ENCODE measurements around the gene ULK4.
"Not testable (repeated sequence)": the region's sequence is repeated elsewhere in the genome, so short reads cannot be mapped to it uniquely, and the experiment has no call there.

Gene ULK4

DNA sequence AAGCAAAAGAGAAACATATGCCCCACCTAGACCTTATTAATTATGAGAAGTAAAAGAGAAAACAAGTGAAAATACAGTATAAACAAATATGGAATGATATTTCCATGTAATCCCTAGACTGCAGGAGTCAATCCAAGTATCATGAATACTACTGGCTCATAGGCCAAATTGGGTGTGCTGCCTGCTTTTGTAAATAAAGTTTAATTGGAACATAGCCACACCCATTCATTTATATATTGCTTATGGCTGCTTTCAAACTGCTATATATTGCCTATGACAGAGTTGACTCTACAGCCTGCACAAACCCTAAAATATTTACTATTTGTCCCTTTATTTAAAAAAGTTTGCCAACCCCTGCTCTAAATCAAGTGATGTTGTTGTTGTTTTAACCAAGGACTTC is 5.3 kb downstream of the ULK4 start:
- no peak for DNase-seq

DNA sequence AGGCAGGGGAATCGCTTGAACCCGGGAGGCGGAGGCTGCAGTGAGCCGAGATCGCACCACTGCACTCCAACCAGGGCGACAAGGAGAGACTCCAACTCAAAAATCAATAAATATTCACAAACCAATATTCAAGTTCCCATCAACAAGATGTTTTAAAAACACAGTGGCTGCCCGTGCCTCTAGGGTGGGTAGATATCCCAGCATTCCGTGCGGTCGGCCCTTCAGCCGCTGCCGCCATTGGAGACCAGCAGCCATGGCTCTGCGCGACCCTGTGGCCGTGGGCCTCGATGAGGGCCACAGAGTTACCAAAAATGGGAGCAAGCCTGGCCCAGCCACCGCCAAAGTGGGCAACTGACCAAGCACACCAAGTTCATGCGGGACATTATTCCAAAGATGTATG is 6.7 kb downstream of the ULK4 start:
- no peak for DNase-seq

DNA sequence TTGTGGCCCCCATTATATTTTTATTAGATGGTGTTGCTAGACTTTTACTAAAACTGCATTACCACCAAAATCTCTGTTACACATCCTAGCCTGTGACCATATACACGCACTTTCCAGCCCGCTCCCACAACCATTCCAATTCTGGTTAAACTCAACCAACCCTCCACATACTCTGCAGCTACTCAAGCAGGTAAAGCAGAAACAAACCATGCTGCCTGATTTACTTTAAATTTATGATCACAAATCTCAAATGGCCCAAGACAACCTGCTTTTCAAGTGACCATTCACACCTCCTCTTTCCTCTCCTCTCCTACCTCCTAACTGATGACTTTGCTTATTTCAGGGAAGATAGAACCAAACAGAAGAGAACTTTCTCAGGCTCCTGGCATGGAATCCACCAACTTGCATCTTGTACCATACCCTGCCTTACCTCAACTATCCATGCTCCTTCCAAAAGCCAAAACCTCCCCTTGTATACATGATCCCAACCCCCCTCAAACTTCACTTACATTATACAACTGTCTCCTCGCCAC is 18.5 kb downstream of the ULK4 start:
- no peak for DNase-seq

DNA sequence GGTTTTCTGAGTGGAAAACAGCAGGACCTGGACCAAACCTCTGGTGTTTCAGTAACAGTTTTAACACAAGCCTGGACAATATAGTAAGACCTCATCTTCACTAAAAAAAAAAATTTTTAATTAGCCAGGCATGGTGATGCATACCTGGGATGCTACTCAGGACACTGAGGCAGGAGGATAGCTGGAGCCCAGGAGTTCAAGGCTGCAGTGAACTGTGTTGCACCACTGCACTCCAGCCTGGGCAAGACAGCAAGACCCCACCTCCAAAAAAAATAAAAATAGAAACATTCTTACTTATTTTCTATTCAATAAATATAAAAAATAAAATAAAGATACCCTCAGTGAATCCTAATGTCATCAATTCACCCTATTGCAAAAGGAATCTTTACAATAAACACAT is 21.5 kb downstream of the ULK4 start:
- no peak for DNase-seq

DNA sequence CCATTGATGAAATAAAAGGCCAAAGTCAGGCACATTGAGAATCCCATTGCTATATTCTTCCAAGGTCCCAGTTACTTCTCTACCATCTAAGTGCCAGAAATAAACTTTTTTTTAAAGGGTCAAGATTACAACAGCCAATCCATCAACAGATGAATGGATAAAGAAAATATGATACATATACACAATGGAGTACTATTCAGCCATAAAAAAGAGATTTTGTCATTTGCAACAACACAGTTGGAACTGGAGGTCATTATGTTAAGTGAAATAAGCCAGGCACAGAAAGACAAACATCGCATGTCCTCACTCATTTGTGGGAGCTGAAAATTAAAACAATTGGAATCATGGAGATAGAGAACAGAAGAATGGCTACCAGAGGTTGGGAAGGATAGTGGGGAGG is 25.5 kb downstream of the ULK4 start:
- no peak for DNase-seq

DNA sequence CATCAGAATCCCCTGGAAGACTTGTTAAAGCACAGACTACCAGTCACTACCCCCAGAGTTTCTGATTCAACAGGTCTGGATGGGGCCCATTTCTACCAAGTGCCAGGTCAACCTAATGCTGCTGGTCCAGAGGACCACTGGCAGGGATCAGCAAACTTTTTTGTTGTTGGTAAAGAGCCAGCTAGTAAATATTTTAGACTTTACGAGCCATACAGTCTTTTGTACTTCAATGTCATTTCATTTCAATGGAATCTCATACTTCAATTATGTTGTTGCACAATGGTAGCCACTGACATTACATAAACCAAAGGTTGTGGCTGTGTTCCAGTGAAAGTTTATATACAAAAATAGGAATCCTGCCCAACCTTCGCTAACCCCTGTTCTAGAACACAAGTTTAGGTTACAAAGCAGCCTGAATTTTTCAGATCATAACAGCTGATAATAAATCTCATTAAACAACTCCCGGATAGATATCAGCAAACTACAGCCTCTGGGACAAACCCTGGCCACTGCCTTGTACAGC is 28.7 kb downstream of the ULK4 start:
- DNase-seq, result no peak

DNA sequence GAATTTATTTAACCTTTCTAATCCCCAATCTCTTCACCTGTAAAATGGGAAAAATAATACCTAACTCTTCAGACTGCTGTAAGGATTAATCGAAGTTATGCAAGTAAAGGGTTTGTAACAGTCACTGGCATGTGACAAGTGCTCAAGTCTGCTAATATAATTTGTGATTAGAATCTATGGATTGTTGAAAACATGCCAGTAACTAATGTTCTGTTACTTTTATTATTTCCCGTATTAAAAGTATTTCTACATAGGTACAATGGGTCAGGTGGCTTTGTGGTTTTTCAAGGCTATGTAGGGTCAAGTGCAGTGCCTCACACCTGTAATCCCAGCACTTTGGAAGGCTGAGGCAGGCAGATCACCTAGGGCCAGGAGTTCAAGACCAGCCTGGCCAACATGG is 29.4 kb downstream of the ULK4 start:
- DNase-seq, result no peak

DNA sequence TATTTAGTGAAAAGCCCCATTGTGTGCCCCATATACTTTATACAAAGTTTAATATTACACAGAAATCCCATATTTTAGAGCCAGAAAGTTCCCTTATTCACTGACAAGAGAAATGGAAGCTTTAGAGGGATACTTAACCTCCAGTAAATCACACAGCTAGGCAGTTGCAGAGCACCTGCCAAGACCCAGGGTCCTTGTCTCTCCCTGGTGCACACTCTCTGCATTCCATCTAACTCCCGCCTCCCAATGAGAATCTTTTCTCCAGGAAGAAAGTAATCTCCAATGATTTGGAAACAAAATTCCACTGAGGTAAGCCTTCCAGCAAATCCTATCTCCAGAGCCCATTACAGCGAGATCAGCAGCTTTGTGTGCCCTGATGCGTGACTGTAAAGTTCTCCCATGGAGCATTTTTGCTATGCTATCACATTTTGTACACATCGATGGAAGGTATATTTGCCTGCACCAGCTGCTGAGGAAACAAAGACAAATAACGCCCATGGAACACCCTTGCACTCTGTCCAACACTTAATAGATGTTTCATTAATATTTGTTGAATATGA is 41.4 kb downstream of the ULK4 start:
- DNase-seq, result no peak

DNA sequence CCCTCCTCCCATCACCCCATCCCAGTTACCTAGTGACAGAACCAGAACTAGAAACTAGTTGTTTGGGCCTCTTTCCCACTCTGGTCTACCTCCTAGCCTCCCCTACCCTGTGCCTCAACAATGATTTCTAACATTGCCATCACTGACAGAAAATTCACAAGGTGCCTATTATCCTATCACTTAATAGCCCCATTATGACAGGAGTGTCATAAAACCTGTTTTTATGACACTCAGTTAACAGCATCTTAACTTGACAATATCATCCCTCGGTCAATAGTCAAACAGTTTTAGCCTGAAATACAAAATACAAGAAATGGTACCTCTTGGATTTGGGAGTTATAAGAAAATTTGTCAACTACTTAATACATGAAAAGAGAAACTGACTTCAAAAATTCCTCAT is 46.5 kb downstream of the ULK4 start:
- no peak for DNase-seq

DNA sequence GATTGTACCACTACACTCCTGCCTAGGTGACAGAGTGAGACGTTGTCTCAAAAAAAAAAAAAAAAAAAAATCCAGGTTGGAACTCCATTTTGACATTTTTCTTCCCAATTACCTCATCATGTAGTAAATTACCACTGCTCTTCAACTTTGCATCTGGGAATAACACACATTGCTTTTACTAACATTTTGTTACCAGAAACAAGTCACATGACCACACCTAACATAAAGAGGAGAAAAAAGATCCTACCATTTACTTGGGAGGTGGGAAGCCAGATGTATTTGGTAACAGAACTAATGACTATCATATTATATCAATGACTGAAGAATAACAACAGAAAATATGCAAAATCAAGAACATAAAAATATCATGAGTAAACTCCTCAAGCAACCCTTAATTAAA is 49.6 kb downstream of the ULK4 start:
- DNase-seq, result no peak

DNA sequence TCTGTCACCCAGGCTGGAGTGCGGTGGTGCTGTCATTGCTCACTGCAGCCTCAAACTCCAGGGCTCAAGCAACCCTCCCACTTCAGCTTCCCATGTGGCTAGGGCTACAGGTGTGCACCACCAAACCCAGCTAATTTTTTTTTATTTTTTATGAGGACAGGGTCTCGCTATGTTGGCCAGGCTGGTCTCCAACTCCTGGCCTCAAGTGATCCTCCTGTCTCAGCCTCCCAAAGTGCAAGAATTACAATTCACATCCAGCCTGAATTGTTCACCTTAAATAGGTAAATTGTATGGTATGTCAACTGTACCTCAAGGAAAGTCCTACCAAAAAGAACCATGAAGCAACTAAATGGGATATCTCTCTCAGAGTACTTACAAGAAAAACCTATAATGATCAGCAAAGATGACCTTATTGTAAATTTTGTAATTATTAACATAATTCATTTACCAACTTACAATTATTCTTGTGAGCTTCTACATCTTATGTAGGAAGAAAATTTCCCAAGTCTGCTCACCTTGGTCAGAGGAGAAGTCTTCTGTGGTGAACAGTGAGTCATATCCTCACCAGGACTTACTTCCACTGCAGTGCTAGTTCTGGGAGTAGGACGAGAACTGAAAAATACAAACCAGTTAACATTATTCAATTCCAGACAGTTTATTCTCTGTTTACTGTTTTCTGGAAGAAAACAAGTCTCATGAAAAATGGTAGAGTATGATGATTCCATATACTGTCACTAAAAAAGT is 54.4 kb downstream of the ULK4 start:
- DNase-seq, result peak in 1 of 2 experiments; percentile 6

DNA sequence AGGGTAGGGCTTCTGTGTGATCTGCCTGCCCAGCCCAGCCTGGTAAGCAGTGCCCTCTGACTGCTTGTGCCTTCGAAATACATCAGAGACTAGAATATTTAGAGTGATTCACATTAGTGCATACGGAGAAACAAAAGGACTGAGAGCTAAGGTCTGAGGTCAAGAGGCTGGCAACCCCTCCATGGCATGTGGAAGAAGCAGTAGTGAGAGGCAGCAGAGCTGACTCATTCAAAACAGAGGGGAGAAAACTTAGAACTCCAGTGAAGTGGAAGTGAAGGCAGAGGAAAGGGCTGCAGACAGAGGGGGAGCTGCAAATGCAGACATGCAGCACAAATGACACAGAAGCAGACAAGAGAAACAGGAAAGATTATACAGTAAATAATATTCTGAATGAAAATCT is 61.6 kb downstream of the ULK4 start:
- peak in 1 of 2 experiments; percentile 24 for DNase-seq

DNA sequence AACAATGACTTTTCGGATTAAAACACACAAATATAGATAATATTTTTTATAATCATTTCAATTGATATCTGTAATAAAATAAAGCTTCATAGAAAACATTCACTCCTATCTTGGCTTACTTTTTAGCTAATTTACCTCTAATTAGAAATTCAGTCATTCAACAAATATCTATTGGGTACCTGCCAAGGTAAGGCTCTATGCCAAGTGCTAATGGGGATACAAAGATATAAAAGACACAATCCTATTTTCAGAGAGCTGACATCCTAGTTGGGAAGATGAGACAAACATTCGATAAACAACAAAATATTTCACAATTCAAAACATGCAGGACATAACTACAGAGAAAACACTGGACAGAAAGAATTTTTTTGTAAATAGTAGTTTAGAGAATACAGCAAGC is 63.3 kb downstream of the ULK4 start:
- DNase-seq, result no peak

DNA sequence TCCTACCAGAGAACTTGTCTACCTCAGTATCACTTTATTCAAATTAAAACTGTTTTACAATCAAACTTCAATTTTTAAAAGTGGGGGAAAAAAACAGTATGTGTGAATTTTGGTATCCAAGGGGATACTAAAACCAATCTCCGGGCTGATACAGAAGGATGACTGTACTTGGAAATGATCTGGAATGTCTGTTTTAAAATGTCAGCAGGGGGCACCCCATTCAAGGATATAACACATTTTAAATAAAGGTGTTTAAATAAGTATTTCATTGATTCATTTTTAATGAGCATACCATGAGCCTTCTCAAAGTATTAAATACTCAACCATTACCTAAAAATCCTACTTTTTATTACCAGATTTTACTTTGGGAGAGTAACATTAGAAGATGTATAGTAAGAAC is 67.9 kb downstream of the ULK4 start:
- peak; percentile 57 to 66 for DNase-seq

DNA sequence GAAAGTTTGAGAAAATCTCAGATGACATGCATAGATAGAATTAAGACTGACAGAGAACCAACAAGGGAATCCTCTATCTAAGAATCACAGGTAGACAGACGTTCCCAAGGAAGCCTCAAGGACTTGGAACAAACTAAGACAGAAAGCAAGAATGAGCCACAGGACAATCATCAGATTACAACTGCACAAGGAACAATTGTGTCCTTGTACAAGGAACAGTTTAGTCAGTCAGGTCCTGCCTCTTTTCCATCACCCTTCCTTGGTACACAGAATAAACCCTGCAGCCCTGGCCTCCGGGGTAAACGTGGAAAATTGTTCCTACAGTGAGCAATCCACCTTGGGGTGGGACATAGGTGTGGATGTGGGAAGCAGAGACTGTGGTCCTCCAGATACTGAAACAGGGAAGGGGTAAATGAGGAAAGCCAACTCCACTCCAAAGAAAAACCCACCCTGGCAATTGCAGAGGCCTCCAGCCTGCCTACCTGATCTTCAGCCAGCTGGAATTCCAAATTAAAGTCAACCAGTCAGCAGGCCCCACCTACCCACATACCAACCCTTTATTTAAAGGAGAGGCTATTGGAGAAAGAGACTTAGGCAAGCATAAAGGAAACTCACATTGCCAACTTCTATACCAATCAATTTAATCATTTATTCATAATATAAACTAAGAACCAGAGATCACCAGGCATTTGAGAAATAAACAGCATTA is 73.4 kb downstream of the ULK4 start:
- DNase-seq, result no peak

DNA sequence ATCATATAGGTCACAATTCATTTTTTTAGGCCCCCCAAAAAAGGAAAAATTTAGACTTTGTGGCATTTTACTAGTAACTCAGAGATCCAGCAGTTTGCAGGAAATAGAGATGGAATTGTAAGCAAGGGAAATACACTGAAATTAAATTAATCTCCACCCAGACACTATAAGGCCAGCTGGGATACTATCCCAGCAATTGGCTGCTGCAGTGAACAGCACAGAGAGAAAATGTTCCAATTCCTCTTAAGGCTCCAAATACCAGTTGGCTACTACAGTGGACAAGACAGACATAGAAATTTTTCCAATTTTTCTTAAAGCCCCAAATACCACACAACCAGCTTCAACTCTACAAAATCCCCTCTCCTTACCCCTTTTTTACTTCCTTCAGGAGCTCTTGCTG is 78.9 kb downstream of the ULK4 start:
- no peak for DNase-seq

DNA sequence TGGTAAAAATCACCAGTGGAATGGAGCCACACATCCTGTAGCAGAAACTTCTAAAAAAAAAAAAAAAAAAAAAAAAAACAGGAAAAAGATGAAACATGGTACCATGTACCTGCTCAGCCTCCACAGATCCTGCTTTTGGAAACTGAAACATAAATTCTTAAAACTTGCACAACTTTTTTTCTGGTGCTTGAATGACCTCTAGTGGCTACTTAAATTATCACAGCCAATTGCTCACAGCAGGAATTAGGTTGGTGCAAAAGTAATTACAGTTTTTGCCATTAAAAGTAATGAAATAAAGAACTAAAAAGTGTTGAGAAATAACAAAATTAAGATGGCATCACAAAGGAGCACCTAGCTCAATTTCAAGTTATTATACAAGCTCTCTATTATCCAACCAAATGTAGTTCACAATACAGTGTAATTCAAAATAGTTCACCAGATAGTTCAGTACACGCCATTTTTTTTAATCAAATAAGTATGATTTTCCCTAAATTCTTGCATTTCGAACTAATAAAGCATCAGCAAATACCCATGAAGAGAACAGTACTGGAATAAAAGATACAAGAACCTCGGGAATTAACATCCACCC is 80.6 kb downstream of the ULK4 start:
- peak; percentile 67 to 69 for DNase-seq

DNA sequence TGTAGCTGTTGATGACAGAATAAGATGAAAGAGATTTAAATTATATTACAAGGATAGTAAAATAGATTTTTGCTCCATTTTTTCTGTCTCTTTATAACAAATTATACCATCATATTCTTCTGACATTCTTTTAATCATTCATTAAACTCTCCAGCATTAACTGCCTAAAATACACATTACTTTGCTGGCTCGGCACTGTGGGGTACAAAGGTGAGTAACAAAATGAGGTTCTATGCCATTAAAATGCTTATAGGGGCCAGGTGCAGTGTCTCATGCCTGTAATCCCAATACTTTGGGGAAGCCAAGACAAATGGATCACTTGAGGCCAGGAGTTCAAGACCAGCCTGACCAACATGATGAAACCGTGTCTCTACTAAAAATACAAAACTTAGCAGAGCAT is 81.5 kb downstream of the ULK4 start:
- no peak for DNase-seq

DNA sequence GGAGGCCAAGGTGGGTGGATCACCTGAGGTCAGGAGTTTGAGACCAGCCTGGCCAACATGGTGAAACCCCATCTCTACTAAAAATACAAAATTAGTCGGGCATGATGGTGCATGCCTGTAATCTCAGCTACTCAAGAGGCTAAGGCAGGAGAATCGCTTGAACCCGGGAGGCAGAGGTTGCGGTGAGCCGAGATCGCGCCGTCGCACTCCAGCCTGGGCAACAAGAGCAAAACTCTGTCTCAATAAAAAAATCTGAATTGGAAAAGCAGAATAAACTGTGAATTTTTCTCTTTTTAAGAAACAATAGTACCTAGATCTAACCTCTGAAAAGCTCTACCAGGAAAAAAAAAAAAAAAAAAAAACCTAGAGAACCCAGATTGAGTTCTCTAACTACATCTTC is 84.2 kb downstream of the ULK4 start:
- DNase-seq, result not testable (repeated sequence)

DNA sequence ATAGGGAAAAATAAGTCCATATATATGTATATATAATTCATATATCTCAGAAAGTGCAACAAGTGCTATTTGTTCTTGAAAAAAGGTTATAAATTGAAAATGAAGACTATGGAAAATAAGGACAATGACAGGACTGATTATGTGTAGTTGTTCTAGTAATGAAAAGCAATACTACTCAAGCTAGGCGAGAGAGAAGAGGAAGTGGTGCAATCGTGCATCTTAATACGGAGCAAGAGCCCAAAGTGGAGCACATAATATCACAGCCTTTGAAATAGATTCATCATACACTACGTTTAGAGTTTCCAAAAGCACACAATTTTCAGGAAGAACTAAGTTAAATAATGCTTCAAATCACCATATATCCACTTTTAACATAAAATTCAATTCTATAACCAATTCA is 87.9 kb downstream of the ULK4 start:
- peak; percentile 31 to 32 for DNase-seq

DNA sequence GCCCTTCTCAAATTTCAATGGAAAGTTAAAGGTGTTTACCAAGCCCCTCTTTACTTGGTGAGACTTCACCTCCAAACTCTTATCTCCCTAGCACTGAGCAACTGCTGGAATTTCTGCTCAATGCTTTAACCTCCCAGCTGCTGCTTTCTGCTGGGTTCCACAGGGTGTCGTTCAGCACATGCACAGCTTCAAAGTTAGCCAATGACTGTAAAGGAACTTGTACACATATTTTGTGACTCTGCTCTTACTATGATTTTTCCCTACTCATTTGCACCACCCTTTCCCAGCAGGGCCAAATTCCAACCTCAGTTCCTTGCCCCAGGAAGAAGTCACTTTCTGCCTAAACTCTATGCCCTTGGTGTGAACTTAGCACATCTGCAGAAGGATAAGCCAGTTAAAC is 89.7 kb downstream of the ULK4 start:
- no peak for DNase-seq

DNA sequence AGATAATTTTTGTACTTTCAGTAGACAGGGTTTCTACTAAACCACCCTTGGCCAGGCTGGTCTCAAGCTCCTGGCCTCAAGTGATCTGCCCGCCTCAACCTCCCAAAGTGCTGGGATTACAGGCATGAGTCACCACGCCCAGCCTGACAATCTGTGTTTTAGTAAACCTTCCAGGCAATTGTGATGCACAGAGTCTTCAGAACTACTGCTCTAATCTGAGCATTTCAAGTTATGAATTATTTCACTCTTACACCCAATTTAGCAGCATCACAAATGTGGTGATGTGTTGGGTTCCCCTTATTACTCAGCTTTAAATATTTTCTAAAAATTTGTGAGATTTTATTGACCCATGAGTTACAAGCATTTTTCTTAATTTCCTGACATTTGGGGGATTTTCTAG is 94.4 kb downstream of the ULK4 start:
- DNase-seq, result no peak

DNA sequence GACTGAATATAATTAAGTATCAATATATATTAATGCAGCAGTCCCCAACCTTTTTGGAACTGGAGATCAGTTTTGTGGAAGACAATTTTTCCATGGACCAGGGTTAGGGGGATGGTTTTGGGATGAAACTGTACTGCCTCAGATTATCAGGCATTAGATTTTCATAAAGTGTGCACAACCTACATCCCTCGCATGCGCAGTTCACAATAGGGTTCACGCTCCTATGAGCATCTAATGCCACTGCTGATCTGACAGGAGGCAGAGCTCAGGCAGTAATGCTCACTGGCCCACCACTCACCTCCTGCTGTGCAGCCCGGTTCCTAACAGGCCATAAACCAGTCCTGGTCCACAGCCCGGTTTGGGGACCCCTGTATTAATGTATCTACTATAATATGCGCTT is 95.6 kb downstream of the ULK4 start:
- DNase-seq, result no peak

DNA sequence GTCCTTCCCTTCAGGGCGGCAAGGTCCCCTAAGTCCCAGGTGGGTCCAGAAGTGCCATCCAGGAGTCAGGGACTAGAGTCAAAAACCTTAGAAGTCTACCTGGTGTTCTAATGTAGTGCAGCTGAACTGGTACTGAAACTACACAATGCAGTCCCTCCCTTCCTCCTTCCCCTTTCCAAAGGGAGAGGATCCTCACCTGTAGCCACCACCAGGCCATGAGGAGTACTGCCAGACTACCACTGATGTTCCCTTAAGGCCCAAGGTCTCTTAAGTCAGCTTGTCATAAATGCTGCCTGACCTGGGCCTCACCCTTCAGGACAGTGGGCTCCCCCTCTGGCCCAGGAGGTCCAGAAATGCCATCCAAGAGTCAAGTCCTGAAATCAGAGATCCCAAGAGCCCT is 98.9 kb downstream of the ULK4 start:
- DNase-seq, result no peak

All from Kasumi-1 (cell line).